Measurements from ENCODE around the gene CKAP4.

DNA sequence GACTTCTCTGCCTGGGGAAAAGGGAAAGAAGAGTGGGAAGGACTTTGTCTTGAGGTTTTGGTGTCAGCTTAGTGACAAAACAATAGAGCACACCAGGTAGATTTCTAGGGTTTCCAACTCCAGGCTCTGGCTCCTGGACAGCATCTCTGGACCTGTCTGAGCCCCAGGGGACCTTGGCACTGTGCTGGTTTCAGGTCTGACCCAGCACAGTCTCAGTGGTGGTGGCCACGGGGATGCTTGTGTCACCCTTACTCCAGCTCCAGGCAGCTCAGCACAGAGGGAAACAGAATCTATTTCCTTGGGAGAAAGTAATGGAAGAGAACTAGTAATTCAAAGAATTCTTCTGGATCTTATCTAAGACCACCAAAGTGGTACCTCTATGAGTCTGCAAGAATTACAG lies 11.1 kb upstream of the CKAP4 start:
- TF ChIP-seq, protein P1, sequence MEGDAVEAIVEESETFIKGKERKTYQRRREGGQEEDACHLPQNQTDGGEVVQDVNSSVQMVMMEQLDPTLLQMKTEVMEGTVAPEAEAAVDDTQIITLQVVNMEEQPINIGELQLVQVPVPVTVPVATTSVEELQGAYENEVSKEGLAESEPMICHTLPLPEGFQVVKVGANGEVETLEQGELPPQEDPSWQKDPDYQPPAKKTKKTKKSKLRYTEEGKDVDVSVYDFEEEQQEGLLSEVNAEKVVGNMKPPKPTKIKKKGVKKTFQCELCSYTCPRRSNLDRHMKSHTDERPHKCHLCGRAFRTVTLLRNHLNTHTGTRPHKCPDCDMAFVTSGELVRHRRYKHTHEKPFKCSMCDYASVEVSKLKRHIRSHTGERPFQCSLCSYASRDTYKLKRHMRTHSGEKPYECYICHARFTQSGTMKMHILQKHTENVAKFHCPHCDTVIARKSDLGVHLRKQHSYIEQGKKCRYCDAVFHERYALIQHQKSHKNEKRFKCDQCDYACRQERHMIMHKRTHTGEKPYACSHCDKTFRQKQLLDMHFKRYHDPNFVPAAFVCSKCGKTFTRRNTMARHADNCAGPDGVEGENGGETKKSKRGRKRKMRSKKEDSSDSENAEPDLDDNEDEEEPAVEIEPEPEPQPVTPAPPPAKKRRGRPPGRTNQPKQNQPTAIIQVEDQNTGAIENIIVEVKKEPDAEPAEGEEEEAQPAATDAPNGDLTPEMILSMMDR (IDR thresholded peaks at IDR 0.05 in 8 of 11, conservative IDR thresholded peaks at IDR 0.05 in 3 of 11), result no peak
- TF ChIP-seq POLR2AphosphoS5 (IDR thresholded peaks at IDR 0.05), result no peak

Data from spleen (tissue), 7 donors.